Esophagus (tissue), 2 donors: Measurements from ENCODE around the gene CMTM8. TPM values are rescaled to one million over a fixed set of nuclear protein-coding genes. Genes with fewer than 3 reads are reported as not detected.

Experiments used
- H3K27ac ChIP-seq, 2 donors: one replicate each; pipeline ENCODE4 v1.5.1; 2013; ENCODE audit warnings: low read depth in 2 of 2, mild to moderate bottlenecking in 2 of 2, inconsistent platforms in 1 of 2, low read length in 1 of 2, moderate library complexity in 1 of 2
- H3K27me3 ChIP-seq, 2 donors: one replicate each; pipeline ENCODE4 v1.6.1; 2013; ENCODE audit warnings: low read length in 2 of 2, control low read depth in 1 of 2, mild to moderate bottlenecking in 1 of 2; ENCODE audit not compliant: insufficient read depth in 2 of 2, control insufficient read depth in 1 of 2
- H3K36me3 ChIP-seq, 2 donors: one replicate each; pipeline ENCODE4 v1.6.1; 2013; ENCODE audit warnings: low read length in 1 of 2; ENCODE audit not compliant: control insufficient read depth in 2 of 2, insufficient read depth in 2 of 2
- H3K4me1 ChIP-seq, 2 donors: one replicate each; pipeline ENCODE4 v1.6.1; 2013; ENCODE audit warnings: low read length in 1 of 2; ENCODE audit not compliant: control insufficient read depth in 2 of 2, insufficient read depth in 2 of 2
- H3K4me3 ChIP-seq, 2 donors: one replicate each; pipeline ENCODE4 v1.5.1; 2013; ENCODE audit warnings: low read length in 2 of 2, mild to moderate bottlenecking in 2 of 2, low read depth in 1 of 2, moderate library complexity in 1 of 2
- H3K9me3 ChIP-seq, 2 donors: one replicate each; pipeline ENCODE4 v1.6.1; 2013; ENCODE audit warnings: mild to moderate bottlenecking in 2 of 2, low read depth in 1 of 2, low read length in 1 of 2, moderate library complexity in 1 of 2; ENCODE audit not compliant: control insufficient read depth in 2 of 2, insufficient read depth in 1 of 2
- WGBS, 2 donors: extraction: QIAGEN DNeasy Blood & Tissue Kit; methylation state at CpG; one replicate each; pipeline ENCODE4 v1.1.7; 2013; 5-methylcytosine and 5-hydroxymethylcytosine counted together
- polyA plus RNA-seq, 2 donors: library from polyadenylated mRNA; stranded (reverse); fragments of 200-250 nt; gene quantifications; one replicate each; pipeline ENCODE4 v1.2.3, GENCODE V29; 2013
- donor health status: healthy with polysubstance abuse.
- donor health status: Bipolar disorder and iron deficiency.

Gene CMTM8
- polyA plus RNA-seq, 2 donors = 1.1 to 1.7 TPM

DNA sequence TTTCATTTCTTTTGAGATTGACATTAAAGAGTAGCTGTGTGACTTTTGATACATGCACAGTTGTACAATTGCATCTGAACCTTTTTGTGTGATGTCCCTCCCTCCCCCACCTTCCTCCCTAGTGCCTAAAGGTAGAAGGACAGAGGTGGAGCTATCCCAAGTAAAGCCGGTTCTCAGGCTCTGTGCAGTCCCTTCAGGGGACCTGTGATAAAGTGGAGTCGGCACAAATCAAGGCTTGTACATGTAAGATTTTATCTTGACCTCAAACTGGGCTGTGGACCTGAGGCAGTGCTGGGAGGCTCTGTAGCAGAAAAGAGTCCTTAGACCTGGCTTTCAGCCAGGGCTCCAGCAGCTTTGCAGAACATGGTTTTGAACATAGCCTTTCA lies 97.6 kb downstream of the CMTM8 start:
- no peaks in the 10 kb centered on the region for H3K9me3 ChIP-seq
- no peaks in the 10 kb centered on the region for H3K4me1 ChIP-seq
- H3K36me3 ChIP-seq = no peaks in the 10 kb centered on the region
- no peak overlapping the region for H3K4me3 ChIP-seq
- 50 to 65% methylated on average over 2 of the region's 2 CpGs for WGBS, 2 donors
- no peak overlapping the region for H3K27ac ChIP-seq
- no peaks in the 10 kb centered on the region for H3K27me3 ChIP-seq

DNA sequence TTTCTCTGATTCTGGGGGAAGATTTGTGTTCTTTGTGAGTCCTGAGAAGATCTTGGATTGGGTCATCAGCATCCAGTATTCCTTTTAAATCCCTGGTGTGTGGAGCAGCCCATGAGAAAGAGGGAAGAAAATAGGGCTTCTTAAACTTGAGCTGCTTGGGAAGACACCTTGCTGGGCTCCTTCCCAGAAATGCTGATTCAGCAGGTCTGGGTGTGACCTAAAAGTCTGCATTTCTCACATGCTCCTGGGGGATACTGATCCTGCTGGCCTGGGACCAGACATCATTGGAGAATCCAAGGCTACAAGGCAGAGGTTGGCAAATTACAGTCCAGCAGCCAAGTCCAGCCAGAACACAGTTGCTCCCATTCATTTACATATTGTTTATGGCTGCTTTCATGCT lies 99.0 kb downstream of the CMTM8 start:
- Histone ChIP-seq H3K9me3 (no peaks in the 10 kb centered on the region), H3K4me1 (no peaks in the 10 kb centered on the region), H3K36me3 (no peaks in the 10 kb centered on the region), H3K27me3 (no peaks in the 10 kb centered on the region), H3K27ac (no peak overlapping the region), H3K4me3 (no peak overlapping the region)

GRCh38 chr3:32340039-32340438 lies 101.6 kb downstream of the CMTM8 start:
- Histone ChIP-seq H3K27me3 (no peaks in the 10 kb centered on the region), H3K36me3 (no peaks in the 10 kb centered on the region), H3K27ac (no peak overlapping the region), H3K4me1 (no peaks in the 10 kb centered on the region), H3K4me3 (no peak overlapping the region), H3K9me3 (no peaks in the 10 kb centered on the region)
- 33 to 41% methylated on average over 6 of the region's 6 CpGs for WGBS, 2 donors

DNA sequence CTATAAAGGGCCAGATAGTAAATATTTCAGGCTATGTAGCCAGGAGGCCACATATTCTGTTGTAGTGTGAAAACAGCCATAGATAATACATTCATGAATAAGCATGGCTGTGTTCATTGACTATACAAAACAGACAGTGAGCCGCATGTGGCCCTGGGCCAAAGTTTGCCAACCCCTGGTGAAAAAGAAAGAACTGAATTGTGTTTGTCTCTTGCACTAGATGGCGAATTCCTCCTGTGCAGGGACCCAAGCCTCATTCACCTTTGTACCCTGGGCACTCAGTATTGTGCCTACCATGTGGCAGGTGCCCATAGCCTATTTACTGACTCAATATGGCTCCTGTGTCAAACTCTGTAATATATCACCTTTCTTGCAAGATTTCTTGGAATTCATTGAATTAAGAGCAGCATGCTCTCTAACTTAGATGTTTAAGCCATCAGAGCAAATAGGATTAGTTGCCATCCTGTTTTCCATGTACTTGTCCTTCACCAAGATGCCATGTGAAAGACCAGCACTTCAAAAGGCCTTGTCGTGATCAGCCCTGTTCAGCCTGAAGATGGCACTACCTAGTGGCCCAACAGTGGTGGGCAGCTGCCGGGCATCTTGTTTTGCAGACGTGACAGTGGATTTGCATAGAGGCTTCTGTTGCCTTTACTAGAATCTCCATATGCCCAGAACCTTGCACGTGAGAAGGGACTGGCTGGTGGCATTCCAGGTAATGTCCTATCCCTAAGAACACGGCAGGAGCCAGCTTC lies 102.3 kb downstream of the CMTM8 start:
- Histone ChIP-seq H3K9me3 (no peaks in the 10 kb centered on the region), H3K36me3 (no peaks in the 10 kb centered on the region), H3K4me1 (no peaks in the 10 kb centered on the region), H3K27ac (no peak overlapping the region), H3K4me3 (no peak overlapping the region), H3K27me3 (no peaks in the 10 kb centered on the region)
- WGBS, 2 donors = 81 to 86% methylated on average over 7 of the region's 7 CpGs

DNA sequence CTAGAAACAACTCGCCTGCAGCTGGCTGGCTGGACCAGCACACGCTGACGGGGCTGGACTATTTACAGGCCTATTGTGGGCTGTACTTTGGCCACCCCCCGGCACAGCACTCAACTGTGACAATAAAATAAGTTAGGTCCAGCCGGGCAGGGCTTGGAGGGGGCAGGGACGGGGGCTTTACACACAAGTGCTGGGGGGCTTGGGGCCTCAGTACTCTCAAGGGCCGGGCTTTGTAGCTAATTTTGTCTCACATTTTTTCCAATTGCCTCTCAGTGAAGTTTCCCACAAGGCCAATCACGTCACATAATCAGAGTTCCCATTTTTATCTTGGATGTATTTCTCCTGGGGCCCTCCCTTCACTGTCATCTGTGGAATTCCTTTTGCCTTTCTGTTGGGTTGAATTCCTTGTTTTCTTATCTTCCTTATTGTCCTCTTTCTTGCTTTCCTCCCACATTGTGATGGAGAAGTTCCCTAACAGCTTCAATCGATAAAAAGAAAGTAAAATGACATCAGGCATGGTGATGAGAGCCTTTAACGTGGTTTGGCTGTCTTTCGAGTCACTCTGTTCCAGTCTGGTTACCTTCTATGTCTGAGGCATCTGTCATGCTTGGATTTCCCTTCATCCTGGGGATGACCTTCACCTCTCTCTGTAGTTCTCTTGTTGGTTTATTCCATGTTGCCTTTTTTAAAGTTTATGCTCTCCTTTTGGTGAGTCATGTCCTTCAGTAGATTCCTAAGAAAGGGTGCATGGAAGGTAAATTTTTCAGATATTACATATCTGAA lies 109.1 kb downstream of the CMTM8 start:
- WGBS, 2 donors = 61 to 74% methylated on average over 11 of the region's 11 CpGs
- no peaks in the 10 kb centered on the region for H3K4me1 ChIP-seq
- no peak overlapping the region for H3K27ac ChIP-seq
- H3K4me3 ChIP-seq = no peak overlapping the region
- no peaks in the 10 kb centered on the region for H3K27me3 ChIP-seq
- no peaks in the 10 kb centered on the region for H3K36me3 ChIP-seq
- no peaks in the 10 kb centered on the region for H3K9me3 ChIP-seq

DNA sequence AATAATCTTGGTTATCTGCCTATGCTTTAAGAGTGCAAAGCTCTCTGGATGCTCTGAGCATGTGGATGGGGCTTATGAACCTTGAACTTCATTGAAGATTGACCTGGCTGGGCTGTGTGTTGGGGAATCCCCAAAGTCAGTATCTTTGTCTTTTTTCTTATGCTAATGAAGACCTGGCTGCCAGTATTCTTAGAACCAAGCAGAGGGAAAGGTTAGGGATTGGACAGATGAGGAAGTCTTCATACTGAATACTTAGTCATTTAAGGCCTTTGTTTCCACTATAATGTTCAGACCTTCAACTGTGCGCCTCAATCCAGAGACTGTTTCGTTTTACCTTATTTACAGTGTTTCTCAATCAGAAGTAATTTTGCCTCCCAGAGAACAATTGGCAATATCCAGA lies 110.7 kb downstream of the CMTM8 start:
- no peak overlapping the region for H3K27ac ChIP-seq
- H3K4me3 ChIP-seq = no peak overlapping the region
- H3K36me3 ChIP-seq = no peaks in the 10 kb centered on the region
- H3K27me3 ChIP-seq = no peaks in the 10 kb centered on the region
- no peaks in the 10 kb centered on the region for H3K9me3 ChIP-seq
- 70 to 95% methylated on average over 2 of the region's 2 CpGs for WGBS, 2 donors
- no peaks in the 10 kb centered on the region for H3K4me1 ChIP-seq

GRCh38 chr3:32352563-32352962 lies 114.1 kb downstream of the CMTM8 start:
- Histone ChIP-seq H3K36me3 (no peaks in the 10 kb centered on the region), H3K27ac (no peak overlapping the region), H3K9me3 (no peaks in the 10 kb centered on the region), H3K27me3 (no peaks in the 10 kb centered on the region), H3K4me1 (no peaks in the 10 kb centered on the region), H3K4me3 (no peak overlapping the region)

DNA sequence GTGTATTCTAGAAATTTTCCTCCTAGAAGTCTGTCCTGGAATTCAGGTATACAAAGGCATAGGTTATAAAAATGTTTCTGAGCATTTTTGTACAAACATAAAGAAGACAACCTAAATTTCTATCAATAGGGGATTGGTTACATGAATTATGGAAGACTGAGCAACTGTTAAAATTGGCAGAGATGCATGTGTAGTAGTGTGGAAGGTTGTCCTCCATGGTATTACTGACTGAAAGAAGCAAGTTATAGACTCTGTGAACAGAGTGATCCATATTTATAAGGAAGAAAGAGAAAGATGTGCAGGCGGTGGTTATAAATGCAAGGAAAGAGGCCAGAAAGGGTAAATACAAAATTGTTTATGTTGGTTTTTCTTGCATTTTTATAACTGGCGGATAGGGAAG lies 114.9 kb downstream of the CMTM8 start:
- H3K27me3 ChIP-seq = no peaks in the 10 kb centered on the region
- no peaks in the 10 kb centered on the region for H3K9me3 ChIP-seq
- no peaks in the 10 kb centered on the region for H3K4me1 ChIP-seq
- no peak overlapping the region for H3K4me3 ChIP-seq
- no peak overlapping the region for H3K27ac ChIP-seq
- WGBS, 2 donors = 96 to 97% methylated on average over 2 of the region's 2 CpGs
- H3K36me3 ChIP-seq = no peaks in the 10 kb centered on the region

- no peaks in the 10 kb centered on the region for H3K9me3 ChIP-seq
- H3K27me3 ChIP-seq = no peaks in the 10 kb centered on the region
- H3K4me1 ChIP-seq = no peaks in the 10 kb centered on the region
- no peak overlapping the region for H3K27ac ChIP-seq
- 53 to 57% methylated on average over 8 of the region's 8 CpGs for WGBS, 2 donors
- H3K4me3 ChIP-seq = no peak overlapping the region
- no peaks in the 10 kb centered on the region for H3K36me3 ChIP-seq
Observed at GRCh38 chr3:32354362-32354778, 115.9 kb downstream of the CMTM8 start.
